HG03039 (cell line): ENCODE measurements around the gene GRK3.
"Not testable (repeated sequence)": the region's sequence is repeated elsewhere in the genome, so short reads cannot be mapped to it uniquely, and the experiment has no call there.

ENCODE experiments used
- ATAC-seq: cut with Tn5 transposase; IDR thresholded peaks from one replicate; pipeline ENCODE4 v1.9.1; 2021; ENCODE audit warnings: mild to moderate bottlenecking, moderate library complexity; ENCODE audit not compliant: unreplicated experiment

GRK3 gene

DNA sequence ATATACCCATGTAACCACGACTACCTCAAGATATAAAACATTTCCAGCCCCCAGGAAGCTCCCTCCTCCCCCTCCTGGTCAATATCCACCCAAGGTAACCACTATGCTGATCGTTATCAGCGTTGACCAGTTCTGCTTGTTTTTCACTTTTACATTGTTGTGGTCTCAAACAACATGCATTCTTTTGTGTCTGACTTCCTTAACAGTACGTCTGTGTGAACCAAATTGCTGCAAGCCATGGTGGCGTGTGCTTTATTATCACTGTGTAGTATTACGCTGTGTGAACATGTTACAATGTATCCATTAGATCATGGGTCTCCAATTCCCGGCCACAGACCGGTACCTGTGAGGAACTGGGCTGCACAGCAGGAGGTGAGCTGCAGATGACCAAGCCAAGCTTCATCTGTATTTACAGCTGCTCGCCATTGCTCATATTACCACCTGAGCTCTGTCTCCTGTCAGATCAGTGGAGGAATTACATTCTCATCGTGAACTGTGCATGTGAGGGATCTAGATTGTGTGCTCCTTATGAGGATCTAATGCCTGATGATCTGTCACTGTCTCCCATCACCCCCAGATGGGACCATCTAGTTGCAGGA lies 15.5 kb upstream of the GRK3 start:
- no peak for ATAC-seq

DNA sequence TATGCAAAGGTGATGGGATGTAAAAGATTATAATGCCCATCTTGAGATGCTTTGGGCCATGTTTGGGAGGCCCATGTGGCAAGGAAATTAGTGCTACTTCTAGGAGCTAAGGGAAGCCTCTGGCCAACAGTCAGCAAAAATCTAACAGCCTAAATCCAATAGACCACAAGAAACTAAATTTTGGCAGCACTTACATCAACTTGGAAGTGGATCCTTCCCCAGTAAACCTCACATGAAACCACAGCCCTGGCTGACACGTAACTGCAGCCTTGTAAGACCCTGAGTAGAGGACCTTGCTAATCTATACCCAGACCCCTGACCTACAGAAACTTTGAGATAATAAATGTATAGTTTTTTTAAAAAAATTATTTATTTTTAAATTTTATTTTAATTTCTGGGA lies 13.1 kb upstream of the GRK3 start:
- ATAC-seq: no peak

DNA sequence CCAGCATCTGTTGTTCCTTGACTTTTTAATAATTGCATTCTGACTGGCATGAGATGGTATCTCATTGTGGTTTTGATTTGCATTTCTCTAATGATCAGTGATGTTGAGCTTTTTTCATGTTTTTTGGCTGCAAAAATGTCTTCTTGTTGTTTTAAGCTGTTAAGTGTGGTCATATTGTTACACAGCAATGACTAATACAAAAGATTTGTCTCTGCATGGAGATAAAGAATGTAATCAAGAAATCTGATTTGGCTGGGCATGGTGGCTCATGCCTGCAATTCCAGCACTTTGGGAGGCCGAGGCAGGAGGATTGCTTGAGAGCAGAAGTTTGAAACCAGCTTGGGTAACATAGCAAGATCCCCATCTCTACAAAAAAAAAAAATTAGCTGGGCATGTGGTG lies 12.1 kb upstream of the GRK3 start:
- not testable (repeated sequence) for ATAC-seq

DNA sequence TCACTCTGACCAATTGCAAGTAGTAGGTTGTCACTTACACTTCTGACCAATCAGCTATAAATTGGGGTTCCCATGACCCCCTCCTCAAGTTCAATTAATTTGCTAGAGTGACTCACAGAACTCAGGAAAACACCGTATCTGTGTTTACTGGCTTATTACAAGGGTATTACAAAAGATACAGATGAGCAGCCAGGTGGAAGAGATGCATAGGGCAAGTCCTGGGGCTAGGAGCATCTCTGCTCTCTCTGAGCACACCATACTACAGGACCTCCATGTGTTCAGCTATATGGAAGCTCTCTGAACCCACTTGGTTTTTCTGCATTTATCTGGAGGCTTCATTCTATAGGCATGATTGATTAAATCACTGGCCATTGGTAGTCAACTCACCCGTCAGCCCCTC lies 11.3 kb upstream of the GRK3 start:
- no peak for ATAC-seq

DNA sequence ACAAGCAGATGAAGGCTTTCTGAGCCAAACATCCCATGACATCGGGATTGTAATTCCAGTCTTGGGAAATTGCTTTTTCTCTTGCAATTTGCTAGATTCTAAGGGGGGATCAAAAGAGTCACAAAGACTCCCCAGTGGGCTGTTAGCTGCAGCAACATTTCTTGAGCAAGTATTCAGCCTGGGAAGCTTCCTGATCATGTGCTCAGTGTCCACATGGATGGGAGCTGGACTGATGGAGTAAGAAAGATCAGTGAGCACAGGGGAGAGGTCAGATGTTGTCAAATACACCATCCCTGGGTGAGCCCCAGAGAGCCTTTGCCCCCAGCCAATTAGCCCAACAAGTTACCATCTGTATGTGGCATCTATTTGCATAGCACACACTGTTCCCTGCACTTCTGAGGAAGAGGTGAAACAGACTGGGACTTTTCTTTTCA lies 10.2 kb upstream of the GRK3 start:
- ATAC-seq: no peak

DNA sequence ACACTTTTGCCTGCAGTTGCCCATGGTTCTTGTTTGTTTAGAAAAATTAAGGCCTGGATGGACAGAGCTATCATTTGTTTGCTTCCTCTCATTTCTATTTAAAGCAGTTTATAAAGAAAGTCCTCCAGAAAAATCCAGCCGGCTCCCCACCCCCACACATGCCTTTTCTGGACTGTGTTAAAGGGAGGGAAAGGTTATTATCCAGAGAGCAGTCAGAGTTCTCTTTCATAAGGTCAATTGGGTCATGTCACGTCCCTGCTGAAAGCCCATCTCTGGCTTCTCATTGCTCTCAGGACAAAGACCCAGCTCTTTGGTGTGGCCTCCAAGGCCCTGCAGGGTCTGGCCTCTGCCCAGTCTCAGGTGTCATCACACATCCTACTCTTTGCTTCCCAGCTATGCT lies 9.8 kb upstream of the GRK3 start:
- ATAC-seq: no peak

DNA sequence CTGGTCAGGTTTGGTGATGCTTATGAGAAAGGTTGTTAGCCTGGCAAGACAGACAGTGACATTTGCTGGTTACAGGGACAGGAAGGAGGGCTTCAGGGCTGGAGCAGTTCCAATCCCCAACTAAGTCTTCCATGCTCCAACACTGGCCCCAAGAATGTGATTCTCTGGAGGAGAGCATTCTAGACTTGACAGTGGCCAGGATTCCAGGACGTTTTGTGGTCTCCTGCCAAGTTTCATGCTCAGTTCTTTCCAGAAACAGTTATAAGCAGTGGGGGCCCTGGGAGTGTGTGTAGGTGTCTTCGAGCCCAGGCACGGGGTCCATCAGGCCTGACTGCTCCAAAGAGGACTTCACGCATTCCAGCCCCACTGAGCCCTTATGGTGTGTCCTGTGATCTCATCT lies 8.9 kb upstream of the GRK3 start:
- no peak for ATAC-seq

DNA sequence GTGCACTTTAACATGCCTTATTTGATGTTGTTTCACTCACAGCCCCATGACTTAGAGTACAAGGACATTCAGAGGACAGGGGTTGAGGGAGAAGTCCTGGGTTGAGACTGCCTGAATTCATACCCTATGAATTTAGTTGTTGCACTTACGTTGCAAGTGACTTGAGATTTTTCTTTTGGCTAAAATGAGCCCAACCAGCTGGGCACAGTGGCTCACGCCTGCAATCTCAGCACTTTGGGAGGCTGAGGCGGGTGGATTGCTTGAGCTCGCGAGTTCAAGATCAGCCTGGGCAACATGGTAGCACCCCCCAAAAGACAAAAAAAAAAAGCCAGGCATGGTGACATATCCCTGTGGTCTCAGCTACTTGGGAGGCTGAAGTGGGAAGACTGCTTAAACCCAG lies 7.3 kb upstream of the GRK3 start:
- ATAC-seq: no peak

DNA sequence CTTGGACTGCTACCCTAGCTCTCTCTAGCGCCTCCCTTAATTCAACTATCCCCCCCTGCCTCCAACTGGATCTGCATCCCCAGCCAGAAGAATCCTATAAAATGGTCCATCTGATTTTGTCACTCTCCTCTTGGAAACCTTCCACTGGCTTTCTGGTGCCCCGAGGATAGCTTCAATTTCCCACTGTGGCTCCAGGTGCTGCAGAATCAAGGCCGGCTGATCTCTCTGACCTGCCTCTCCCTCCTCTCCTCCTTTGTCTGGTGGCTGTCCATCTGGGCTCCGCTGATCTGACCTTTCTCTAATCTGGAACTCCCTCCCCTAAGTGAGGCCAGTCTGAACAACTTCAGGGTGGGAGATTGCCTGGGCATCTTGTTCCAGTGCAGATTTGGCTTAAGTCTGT lies 6.1 kb upstream of the GRK3 start:
- ATAC-seq: no peak

DNA sequence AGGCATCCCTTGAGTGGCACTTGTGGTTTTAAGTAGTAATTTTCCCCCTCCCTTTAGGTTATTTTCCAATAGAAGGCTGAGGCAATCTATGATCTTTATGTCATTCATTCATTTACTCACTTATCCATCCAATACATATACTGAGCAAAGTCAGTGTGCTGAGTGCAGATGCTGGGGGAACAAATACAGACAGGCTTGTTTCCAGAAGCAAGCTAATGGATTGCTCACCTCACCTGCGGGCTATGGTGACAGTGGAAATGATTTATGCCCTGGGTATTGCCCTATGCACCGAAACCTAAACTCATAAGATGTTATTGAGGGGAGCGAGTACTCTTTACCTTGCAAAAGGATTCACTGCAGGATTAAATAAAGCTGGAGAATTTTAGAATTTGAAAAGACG lies 4.6 kb upstream of the GRK3 start:
- ATAC-seq: not testable (repeated sequence)

DNA sequence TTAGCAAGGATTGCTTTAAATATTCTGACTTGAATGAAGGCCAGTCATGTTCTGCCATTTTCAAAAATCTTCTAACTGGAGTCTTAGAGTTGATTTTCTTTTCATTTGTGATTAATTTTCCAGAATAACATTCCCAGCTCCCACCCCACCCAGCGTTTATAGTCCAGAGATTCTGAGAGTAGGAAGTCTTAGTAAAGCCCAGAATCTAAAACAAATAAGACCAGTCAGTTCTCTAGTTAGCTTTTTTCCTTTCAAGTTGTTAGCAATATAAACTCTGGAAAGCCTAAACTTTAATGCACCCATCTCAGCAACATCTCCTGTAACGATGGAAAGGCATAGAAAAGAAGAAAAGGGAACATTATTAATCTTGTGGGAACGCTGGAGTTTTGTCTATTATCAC lies 3.3 kb upstream of the GRK3 start:
- ATAC-seq: not testable (repeated sequence)

DNA sequence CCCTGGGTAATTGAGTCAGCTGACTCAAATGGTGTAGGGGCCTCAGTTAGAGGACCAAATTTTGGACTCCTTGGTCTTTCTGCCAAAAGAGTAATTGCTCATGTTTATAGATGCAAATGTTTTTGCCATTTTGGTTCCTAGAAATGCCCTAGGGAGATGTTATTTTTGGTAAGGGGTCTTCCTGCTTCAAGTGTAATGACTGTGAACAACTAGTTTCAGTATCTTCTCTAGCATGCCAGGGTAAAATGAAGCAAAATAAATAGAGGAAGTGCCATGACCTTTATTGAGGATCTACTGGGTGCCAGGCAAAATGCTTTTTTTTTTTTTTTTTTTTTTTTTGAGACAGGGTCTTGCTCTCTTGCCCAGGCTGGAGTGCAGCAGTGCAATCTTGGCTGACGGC lies 2.5 kb upstream of the GRK3 start:
- ATAC-seq: not testable (repeated sequence)

DNA sequence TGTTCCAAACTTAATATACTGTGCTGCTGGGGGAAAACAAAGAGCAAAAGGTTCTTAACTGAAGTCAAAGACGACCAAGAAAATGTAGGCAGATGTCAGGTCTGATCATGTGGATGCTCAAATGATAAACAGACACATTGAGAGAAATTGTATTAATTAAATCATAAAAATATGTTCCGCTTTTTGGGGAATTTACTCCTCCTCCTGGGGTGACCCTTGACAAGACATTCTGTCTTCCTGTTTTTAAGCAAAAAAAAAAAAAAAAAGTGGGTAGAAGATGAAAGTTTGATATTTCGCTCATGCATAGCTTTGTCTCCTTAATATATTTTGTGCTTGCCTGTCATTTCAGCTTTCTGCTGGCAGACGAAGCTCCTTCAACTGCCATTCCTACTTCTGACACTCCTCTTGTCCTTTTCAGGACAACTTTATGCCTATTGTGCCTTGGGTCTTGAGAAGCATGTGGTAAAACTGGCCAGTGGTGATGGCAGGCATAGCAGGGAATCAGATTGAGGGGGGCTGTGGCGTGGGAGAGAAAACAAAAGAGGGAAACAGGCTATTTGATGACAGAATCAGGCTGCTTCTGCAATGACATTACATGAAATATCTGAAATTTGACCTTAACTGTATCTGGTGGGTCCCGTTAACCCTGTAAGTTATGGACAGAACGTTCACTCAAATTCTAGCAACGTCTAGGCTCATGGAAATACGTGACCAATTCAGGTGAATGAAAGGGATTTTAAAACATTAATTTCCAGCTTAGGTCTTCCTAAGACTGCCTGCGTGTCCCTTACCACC lies 1.3 kb upstream of the GRK3 start:
- ATAC-seq: not testable (repeated sequence)

DNA sequence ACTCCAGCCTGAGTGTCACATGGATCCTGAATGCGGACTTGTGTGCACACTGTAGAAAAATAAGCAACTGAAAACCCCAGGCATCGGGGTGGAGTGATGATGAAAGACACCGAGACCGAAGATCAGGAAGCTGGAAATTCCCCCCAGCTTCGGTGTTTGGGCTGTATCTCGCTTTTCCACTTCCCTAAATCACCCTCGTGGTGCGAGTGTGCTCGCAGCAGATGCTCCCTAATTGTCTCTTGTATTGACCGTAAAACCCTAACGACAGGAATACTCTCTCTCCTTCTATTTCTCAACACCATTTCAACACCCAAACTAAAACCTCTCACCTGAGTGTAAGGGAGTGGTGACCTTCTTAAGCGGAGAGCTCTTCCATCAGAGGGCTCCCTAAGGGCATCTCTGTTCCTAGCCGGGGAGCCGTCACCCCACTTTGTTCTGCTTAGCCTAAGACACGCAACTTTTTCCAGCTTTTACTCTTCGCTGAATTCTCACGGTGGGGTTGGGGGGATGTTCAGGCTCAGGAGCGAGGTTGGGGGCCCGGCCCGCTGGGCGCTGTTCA lies 635 bp upstream of the GRK3 start:
- ATAC-seq: peak; percentile 7

DNA sequence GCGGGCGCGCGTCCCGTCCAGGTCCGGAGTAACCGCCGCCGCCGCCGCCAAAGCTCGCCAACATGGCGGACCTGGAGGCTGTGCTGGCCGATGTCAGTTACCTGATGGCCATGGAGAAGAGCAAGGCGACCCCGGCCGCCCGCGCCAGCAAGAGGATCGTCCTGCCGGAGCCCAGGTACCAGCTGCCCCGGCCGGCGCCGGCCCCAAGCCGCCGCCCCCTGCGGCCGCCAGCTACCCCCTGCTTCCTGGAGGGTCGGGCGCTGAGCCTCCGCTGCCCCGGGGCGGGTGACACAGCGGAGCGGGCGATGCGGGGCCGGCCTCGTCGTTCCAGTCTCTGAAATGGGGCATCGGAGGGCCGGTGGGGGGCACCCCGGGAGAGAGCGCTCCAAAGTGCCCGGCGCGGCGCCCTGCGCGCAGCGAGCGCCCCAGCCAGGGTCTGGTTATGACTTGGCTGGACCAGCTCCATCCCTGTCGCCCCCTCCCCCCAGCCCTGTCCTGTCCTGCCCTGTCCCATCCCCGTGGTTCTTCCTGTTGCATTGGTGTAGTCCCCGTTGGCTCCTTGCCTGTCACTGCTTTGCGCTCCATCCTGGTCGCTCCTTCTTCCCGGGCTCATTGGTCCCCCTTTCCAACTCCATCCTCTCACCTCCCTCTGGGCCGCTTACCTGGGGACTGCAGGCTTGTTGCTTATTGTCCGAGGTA lies 653 bp downstream of the GRK3 start:
- peak; percentile 28 for ATAC-seq

DNA sequence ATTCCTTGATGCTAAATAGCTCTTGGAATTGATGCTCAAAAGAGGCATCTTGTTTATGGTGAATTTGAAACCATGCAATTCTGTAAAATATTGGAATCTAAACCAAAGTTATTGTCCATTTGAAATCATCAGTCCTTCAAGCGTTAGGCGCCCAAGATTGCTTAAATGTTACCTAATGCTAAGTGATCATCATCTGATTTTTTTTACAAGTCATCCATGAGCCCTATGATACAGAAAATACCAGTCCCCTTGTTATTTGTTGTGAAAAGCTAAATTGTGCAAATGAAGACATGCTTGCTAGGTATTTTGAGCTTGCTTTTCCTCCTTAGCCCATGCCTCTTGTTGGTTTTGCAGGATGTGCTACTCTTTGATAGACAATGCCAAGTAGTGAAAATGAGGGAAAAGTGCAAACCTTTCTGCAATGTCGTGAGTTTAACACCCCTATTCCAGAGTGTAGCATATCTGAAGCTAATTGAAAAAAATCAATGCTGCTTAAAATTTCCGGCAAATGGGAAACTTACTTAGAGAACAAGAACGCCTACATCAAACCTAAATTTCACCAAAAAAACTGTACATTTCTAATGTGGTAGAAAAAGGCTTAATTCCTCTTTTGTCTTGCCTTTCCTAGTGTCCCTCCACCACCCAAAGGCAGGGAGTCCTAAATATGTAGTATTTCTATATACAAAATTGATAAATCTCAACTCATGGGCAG lies 1.9 kb downstream of the GRK3 start:
- no peak for ATAC-seq

DNA sequence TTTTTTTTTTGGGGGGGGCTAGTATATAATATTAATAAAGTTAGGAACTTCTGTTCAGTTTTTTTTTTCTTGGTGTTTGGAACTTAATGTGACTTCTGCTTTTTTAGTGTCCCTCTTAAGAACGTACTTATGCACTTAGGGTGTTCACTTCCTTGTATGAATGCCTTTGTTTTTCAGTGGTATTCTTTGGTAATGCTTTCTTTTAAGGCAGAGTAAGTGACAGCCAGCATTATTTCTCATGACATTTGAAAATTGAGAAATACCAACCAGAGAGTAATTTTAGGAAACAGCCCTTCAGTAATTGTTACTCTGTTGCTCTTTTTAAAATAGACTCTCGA lies 2.4 kb downstream of the GRK3 start:
- ATAC-seq: no peak

DNA sequence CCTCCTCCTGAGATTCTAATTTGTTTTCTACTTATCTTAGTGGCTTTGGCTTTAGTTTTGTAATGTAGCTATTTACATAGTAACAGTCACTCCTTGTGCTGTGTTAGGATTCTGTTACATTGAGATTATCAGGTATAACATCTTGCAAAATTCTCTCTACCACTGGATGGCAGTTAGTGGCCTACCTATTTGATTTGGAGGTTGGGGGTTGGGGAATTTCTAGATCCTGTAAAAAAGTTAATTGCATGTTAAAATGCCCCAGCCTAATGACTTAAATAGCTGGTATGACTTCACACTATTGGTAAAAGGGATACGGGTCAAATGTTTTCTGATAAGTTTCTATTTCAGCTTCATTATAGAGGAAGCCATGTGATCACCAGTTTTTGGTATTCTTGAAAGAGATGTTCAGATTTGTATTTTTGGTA lies 2.8 kb downstream of the GRK3 start:
- ATAC-seq: no peak

DNA sequence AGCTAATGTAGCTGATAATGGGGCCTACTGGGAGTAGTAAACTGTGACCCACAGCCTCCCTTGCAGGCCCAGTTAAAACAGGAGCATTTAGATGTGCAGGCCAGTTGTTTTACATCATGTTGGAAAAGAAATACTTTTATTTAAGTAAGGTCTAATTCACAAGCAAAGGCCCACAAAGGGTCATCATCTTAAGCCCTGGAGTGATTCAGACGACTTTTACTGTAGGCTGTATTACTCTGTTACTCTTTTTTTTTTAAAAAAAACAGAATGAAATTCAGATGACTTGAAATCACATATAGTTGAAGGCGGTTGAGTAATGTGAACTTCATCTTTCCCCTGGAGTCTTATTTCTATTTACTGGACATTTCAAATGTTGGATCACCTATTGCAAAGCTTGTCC lies 3.6 kb downstream of the GRK3 start:
- not testable (repeated sequence) for ATAC-seq

DNA sequence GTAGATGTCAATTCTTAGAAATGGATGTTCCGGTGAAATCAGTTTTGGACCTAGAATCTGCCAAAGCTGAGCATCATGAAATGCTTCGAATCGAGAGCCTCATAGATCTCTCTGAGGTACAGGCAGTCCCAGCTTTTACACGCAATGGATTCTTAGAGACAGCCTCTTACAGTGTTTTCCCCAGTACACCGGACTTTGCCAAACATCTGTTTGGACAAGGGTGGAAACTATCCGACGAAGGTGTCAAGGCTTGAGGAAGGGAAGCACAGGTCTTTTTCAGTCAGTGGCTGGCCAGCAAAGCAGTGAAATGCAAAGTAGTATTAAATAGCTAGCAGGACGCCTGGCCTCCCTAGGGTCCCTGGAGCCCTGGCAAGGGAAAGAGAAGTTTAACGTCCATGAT lies 4.9 kb downstream of the GRK3 start:
- no peak for ATAC-seq

DNA sequence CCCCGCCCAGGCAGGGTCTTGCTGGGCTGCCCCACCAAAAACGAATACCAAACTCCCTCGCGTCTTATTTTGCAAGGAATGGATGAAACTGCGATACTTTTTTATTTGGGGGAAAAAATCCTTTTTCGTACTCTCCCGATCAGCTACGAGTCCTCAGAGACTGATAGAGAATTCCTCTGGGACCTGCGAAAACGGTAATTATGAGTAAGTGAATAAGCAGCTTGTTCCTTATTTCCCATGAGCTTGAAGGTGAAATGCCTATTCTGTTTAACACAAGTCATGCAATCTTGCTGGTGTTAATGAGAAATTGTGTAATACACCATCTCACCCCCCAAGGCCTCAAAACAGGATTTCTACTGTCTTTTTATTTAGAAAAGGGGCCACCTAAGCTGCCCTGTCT lies 5.5 kb downstream of the GRK3 start:
- ATAC-seq: no peak
